Measurements from ENCODE around the gene ZBTB6. TPM values are rescaled to one million over a fixed set of nuclear protein-coding genes. Genes with fewer than 3 reads are reported as not detected.

The ZBTB6 gene
- total and polyA plus RNA-seq, 2 of the 13 experiments (the other 11 are each of a cell fraction or from before 2014, with no cell fraction given): 3.7 to 7.1 TPM

DNA sequence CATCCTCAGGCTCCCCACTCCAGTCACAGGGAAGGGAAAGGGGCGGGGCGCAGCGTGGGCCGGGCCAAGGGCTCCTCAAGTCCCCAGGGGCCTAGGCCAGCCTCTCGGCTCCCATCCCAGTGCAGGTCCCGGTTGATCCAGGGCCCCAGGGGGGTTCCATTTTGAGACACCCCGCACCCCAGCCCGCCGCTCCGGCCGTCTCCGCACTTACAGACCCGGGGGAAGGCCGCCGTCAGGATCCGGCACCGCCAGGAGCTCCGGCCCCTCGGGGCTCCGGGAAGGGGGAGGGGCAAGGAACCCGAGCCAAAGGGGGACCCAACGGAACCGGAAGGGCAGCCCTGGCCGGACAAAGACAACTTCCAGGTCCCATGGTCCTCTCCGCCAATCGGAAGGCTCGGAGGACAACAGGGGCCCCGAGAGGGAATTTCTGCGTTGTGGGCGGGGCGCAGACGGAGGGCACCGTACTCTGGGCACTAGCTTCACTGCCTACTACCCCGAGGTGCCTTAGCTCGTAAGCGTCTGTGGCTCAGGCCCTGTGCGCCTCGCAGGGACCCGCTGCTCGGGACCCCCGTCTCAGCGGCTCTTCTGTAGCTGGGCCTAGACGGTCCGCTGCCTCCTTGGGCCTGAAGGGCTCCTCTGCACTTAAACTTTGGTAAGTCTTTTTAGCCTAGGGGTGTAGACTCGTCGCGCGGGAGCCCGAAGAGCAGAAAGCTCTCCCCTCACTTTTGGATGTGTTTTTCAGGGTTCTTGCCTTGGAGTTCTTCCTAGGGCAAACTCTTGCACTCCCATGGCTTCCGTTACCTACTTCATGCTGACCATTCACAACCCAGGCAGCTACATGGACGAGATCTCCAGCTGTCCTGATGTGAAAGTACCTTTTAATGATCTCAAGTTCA, 18.4 kb upstream of the ZBTB6 start, which contains the start of gene ZBTB26 (continued):
- no peak; the same call in 1 of the 2 replicates for TF ChIP-seq ZSCAN22 (CRISPR knock-in tag; IDR thresholded peaks at IDR 0.05)
- TF ChIP-seq NFIC (IDR thresholded peaks at IDR 0.05; ENCODE audit: low read length): no peak
- TF ChIP-seq, protein P1, sequence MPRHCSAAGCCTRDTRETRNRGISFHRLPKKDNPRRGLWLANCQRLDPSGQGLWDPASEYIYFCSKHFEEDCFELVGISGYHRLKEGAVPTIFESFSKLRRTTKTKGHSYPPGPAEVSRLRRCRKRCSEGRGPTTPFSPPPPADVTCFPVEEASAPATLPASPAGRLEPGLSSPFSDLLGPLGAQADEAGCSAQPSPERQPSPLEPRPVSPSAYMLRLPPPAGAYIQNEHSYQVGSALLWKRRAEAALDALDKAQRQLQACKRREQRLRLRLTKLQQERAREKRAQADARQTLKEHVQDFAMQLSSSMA (CRISPR knock-in tag; IDR thresholded peaks at IDR 0.05): peak; percentile 62; the same call in 1 of the 2 replicates
- no peak for TF ChIP-seq CHD4 (IDR thresholded peaks at IDR 0.05; ENCODE audit: borderline replicate concordance, low read length)
- TF ChIP-seq, protein P2, sequence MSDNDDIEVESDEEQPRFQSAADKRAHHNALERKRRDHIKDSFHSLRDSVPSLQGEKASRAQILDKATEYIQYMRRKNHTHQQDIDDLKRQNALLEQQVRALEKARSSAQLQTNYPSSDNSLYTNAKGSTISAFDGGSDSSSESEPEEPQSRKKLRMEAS (IDR thresholded peaks at IDR 0.05): no peak; the same call in 1 of the 2 replicates
- peak; percentile 60 for TF ChIP-seq ZBTB7B (CRISPR knock-in tag; IDR thresholded peaks at IDR 0.05)
- no peak for TF ChIP-seq PCBP2 (optimal IDR thresholded peaks at IDR 0.05; ENCODE audit: low read depth, low read length, poor library complexity, severe bottlenecking)
- no peak; the same call in 1 of the 2 replicates for TF ChIP-seq SOX13 (IDR thresholded peaks at IDR 0.05)
- TF ChIP-seq SOX13 (CRISPR knock-in tag; conservative IDR thresholded peaks at IDR 0.05 in 1 of 2, IDR thresholded peaks at IDR 0.05 in 1 of 2): no peak; a peak in 1 of 4 replicates
- TF ChIP-seq, protein P3, sequence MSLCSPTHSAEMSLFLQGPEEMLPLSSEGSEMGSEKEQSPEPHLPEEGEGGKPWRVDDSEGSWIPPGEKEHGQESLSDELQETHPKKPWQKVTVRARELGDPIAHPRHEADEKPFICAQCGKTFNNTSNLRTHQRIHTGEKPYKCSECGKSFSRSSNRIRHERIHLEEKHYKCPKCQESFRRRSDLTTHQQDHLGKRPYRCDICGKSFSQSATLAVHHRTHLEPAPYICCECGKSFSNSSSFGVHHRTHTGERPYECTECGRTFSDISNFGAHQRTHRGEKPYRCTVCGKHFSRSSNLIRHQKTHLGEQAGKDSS (CRISPR knock-in tag; IDR thresholded peaks at IDR 0.05; ENCODE audit: borderline replicate concordance, low read depth): peak; percentile 88; the same call in 1 of the 2 replicates
- TF ChIP-seq ONECUT2 (CRISPR knock-in tag; IDR thresholded peaks at IDR 0.05): peak; percentile 17; the same call in 1 of the 2 replicates
- no peak for TF ChIP-seq ZFAT (CRISPR knock-in tag; conservative IDR thresholded peaks at IDR 0.05)
- TF ChIP-seq SIX4 (CRISPR knock-in tag; IDR thresholded peaks at IDR 0.05): peak; percentile 39; the same call in 1 of the 2 replicates
- TF ChIP-seq, protein P4, sequence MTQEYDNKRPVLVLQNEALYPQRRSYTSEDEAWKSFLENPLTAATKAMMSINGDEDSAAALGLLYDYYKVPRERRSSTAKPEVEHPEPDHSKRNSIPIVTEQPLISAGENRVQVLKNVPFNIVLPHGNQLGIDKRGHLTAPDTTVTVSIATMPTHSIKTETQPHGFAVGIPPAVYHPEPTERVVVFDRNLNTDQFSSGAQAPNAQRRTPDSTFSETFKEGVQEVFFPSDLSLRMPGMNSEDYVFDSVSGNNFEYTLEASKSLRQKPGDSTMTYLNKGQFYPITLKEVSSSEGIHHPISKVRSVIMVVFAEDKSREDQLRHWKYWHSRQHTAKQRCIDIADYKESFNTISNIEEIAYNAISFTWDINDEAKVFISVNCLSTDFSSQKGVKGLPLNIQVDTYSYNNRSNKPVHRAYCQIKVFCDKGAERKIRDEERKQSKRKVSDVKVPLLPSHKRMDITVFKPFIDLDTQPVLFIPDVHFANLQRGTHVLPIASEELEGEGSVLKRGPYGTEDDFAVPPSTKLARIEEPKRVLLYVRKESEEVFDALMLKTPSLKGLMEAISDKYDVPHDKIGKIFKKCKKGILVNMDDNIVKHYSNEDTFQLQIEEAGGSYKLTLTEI (CRISPR knock-in tag; conservative IDR thresholded peaks at IDR 0.05): no peak
- TF ChIP-seq, protein P5, sequence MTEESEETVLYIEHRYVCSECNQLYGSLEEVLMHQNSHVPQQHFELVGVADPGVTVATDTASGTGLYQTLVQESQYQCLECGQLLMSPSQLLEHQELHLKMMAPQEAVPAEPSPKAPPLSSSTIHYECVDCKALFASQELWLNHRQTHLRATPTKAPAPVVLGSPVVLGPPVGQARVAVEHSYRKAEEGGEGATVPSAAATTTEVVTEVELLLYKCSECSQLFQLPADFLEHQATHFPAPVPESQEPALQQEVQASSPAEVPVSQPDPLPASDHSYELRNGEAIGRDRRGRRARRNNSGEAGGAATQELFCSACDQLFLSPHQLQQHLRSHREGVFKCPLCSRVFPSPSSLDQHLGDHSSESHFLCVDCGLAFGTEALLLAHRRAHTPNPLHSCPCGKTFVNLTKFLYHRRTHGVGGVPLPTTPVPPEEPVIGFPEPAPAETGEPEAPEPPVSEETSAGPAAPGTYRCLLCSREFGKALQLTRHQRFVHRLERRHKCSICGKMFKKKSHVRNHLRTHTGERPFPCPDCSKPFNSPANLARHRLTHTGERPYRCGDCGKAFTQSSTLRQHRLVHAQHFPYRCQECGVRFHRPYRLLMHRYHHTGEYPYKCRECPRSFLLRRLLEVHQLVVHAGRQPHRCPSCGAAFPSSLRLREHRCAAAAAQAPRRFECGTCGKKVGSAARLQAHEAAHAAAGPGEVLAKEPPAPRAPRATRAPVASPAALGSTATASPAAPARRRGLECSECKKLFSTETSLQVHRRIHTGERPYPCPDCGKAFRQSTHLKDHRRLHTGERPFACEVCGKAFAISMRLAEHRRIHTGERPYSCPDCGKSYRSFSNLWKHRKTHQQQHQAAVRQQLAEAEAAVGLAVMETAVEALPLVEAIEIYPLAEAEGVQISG (CRISPR knock-in tag; IDR thresholded peaks at IDR 0.05): peak; percentile 88
- TF ChIP-seq, protein P6, sequence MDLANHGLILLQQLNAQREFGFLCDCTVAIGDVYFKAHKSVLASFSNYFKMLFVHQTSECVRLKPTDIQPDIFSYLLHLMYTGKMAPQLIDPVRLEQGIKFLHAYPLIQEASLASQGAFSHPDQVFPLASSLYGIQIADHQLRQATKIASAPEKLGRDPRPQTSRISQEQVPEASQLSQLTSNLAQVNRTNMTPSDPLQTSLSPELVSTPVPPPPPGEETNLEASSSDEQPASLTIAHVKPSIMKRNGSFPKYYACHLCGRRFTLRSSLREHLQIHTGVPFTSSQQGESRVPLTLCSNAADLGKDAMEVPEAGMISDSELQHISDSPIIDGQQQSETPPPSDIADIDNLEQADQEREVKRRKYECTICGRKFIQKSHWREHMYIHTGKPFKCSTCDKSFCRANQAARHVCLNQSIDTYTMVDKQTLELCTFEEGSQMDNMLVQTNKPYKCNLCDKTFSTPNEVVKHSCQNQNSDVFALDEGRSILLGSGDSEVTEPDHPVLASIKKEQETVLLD (CRISPR knock-in tag; IDR thresholded peaks at IDR 0.05; ENCODE audit: low read depth): peak; percentile 57; the same call in 1 of the 2 replicates
- TF ChIP-seq LCORL (IDR thresholded peaks at IDR 0.05): no peak
- TF ChIP-seq LCORL (CRISPR knock-in tag; IDR thresholded peaks at IDR 0.05): peak; percentile 60; the same call in 1 of the 2 replicates
- TF ChIP-seq ZNF772 (CRISPR knock-in tag; IDR thresholded peaks at IDR 0.05): peak; percentile 80; the same call in 1 of the 2 replicates
- no peak for TF ChIP-seq ZNF614 (CRISPR knock-in tag; IDR thresholded peaks at IDR 0.05; ENCODE audit: borderline replicate concordance)
- TF ChIP-seq ZNF143 (CRISPR knock-in tag; IDR thresholded peaks at IDR 0.05): peak; percentile 74
- peak; percentile 68 for TF ChIP-seq DMAP1 (CRISPR knock-in tag; IDR thresholded peaks at IDR 0.05)

All from HepG2 (cell line).